Islet of Langerhans (tissue), 1 donor: ENCODE data around the gene ERG.

Experiments
- FAIRE-seq: peaks from one replicate; lab custom pipeline; 2011; peaks lifted over from hg19 to GRCh38; lab: Jason Lieb, UNC

Gene ERG, protein sequence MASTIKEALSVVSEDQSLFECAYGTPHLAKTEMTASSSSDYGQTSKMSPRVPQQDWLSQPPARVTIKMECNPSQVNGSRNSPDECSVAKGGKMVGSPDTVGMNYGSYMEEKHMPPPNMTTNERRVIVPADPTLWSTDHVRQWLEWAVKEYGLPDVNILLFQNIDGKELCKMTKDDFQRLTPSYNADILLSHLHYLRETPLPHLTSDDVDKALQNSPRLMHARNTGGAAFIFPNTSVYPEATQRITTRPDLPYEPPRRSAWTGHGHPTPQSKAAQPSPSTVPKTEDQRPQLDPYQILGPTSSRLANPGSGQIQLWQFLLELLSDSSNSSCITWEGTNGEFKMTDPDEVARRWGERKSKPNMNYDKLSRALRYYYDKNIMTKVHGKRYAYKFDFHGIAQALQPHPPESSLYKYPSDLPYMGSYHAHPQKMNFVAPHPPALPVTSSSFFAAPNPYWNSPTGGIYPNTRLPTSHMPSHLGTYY

DNA sequence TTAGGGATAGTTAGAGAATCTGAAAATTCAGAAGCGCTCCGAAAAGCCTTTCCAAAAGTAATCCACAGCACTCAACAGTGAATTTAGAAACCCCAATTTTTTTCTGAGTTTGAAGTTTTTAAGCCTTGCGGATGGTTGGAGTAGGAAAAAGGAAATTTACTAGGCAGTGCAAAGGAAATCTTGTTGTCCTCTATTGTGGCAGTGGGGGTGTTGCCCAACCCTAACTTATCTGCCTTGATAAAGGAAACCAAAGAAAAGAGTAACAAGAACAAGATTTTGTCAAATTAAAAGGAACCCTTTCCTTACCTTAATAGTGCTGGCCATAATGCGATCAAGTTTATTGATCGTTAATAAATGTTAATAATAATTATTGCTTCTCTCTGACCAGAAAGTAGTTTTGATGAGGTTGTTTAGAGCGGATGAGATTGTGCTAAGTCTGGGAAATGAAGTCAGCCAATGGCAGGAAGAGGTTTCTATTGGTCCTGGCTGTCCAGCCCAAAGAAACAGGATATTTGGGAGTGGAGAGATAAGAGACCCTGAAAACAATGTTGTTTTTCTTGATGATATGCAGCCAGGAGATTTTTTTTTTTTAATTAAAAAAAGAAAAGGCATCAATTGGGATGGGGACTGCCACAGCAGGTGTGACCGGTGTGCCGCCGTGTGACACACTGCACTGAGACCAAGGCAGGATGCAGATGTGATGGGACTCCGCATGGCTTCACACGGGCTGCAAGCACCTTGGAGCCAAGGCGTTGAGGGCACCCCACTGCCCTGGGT lies at the start of gene ERG:
Gene ERG (minus strand): TSS at position 421 of the 777 bp plus-strand sequence. CDS start 97 bp downstream, at position 324.
- no peak for FAIRE-seq

DNA sequence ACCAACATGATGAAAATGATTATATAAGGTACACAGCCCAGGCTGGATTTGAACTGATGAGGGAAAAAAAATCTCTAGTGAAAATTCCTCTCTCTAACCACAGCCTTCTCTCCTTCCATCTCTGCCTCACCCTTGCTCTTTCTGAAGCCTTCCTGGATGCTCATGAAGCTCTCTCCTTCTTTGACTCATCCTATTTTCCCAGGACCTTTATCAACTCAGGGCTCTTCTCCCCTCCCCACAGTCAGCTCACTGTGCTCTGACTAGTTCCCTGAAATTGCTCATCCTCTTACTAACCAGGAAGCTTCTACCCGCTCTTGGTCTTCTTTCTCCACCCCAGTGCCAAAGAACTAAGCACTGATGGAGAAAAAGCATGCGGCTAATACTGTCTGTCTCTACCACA lies 46.4 kb upstream of the ERG start:
- FAIRE-seq = no peak

DNA sequence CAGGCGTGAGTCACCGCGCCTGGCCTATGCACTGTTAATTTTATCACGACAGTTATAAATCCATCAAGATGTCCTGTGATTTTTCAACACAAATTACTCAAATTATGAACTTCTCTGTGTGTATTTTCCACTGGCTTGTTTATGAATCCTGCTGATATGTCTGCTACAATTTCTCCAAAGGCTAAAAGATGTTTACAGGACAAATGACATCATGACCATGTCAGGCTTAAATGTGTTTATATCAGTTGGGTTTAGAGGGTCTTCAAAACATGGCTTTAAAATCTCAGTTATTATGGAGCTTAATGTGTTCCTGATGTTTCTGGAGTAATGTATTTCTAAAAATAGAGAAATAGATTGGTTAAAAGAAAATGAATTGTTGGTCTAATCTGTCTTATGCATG lies 44.0 kb upstream of the ERG start:
- FAIRE-seq = no peak

DNA sequence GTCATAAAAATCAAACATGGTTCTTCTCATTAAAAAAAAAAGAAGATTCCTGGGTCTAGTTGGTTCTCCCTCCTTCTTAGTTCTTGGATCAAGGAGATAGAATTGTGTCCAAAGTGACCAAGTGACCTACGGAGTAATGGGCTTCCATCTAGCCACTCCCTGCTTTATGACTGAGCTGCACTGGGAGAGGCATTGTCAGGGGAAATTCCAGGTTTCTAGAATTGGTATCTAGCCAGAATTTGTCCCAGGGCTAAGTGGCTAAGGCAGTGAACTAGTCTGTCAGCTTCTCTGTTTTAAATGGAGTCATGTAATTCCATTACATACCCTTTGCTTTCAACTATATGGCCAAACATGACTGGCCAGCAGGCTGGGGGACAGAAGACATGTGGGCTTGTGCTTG lies 40.1 kb upstream of the ERG start:
- no peak for FAIRE-seq

DNA sequence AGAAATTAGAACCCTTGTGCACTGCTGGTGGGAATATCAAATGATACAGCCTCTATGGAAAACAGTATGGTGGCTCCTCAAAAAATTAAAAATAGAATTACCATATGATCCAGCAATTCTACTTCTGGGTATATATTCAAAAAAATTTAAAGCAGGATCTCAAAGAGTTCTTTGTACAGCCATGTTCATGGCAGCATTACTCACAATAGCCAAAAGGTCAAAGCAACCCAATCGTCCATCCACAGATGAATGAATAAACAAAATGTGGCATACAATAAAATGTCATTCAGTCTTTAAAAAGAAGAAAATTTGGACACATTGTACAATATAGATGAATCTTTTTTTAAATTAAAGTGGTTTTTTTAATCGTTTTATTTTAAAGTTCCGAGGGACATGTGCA lies 36.3 kb upstream of the ERG start:
- no peak for FAIRE-seq

DNA sequence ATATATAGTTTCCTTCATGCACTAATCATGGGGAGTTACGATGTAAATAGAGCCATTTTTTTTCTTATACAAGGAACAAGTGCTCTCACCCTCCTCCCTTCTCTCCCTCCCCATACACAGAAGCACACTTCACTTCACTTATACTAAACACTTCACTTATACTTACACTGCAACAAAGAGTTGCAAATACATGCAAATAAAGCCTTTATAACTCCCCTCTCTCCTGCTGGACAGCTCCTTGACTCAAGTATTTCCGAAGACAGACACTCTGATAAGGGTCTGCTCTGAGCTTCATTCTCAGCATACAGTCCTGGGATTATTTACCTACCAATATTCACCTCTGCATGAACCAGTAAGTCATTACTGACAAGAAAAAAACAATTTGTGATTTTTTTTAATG lies 35.6 kb upstream of the ERG start:
- FAIRE-seq = no peak

DNA sequence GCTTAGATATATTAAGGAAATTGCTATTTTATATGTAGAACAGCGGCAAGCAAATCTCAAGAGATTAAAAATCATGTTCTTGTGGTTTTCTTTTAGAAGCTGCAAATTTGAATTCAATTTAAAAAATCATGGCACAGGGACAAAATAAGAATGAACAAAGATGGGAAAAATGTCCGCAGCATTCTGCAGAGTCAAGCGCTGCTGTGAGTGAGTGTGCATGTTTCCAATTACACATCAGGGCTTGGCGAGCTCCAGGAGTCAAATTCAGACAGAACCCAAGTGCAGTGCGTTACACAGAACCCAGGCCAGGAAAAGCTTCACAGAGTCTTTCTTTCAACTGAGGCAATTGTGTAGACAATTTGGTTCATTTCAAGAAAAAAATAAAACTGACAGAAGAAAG lies 33.3 kb upstream of the ERG start:
- FAIRE-seq = no peak

DNA sequence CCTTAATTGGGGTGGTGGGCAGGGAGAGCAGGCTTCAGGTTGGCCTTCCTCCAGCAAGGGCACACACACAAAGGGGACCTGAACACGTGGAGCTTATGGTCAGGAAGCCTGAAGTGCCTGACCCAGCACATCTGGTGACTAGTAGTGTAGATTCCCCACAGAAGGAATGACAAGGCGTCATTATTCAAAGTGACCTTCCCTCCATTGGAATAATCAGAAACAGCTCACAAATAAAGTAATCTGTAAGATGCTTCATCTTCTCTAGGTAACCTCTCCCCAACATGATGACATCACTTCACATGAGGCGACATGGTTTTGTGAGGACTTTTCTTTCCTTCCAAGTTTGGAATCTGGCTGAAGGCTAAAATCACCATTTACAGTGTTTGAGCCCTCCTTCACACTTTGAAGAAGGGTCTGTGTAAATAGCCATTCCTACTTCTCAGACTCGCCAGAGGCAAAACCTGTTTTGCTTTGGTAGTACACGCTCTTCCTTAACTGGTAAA lies 32.8 kb upstream of the ERG start:
- no peak for FAIRE-seq

DNA sequence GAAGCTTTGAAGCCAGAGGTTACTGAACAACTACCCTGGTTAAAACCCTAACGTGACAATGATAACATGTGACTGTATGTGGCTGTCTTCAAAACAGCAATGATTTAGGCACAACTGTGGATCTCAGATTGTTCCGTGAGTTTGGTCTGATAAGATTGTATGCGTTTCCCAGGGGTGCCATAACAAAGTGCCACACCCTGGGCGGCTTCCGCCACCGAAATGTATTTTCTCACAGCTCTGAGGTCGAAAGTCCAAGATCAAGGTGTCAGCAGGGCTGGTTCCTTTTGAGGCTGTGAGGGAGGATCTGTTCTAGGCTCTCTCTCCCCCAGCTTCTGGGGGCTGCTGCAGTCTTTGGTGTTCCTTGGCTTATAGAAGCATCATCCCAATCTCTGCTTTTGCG lies 29.5 kb upstream of the ERG start:
- FAIRE-seq = no peak

DNA sequence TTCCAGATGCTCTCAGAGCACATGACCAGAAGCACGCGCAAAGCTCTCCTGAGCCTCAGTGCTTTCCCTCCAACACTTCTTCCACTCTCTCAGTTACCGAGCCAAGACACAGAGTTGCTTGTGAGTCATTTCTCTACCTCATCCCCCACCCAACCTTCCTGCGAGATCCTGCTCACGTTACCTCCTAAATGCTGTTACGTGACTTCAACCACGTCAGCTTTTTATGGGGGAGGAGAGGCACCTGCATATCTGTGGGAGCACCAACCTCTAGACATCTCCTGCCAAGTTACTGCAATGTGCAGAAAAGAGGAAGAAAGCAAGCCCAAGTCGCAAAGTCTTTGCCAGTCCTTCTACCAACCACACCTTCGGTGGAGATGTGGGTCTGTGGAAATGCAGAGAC lies 27.2 kb upstream of the ERG start:
- no peak for FAIRE-seq

DNA sequence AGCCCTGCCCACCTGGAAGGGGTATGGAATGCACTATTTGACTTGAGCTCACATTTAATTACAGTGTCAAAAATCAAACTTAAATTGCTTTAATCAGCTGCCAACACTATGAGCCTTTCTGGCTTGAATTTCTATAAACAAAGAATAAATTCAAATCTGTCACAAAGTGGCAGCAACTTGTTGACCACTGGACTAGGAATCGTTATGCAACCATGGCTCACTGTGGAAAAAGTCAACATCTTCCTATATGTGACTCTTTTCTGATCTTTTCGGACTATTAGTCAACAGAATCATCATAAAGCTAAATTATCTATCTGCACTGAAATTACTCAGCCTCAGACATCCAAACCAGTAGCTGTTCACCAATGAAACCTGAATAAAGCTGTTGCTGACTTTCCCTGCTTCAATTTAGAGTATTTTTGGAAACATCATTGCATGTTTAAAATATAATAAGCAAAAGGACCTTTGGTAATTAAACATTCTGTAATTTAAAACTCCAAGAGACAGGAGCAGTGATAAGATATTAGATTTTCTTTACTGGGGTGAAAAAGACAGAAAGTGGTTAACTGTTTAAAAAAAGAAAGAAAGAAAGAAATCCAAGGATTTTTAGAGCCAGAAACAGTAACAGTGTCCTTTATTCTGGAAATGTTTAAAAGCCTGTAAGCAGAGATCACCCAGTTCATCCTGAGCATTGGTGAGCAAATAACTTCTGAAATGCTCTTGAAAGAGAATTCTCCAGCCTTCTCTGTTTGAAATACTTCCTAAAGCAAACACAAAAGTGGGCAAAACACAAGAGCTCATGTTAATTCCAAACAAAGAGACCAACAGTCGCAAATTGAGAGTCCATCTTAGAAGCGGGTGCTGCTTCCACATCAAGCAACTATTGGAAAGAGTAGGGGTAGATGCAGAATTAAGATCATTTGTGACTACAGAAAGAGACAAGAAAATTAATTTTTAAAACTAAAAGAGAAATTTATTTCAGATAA lies 26.2 kb upstream of the ERG start:
- FAIRE-seq = no peak

DNA sequence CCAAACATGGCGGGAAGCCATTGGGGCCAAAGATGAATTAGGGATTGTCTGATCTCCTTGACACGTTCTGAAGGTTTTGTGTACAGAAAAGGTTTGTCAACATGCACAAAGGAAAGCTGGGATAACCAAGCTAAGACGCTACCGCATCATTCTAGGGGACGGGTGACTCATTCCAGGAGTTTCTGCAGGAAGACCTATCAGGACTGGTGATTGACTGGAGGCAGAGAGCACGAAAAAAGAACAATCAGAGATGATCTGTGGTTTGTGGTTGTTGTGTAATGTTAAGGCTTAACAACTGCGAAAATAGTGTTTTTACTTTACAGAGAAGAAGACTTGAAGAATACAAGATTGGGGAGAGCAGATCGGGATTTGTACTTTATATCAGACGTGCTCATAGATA lies 22.2 kb upstream of the ERG start:
- FAIRE-seq = no peak

DNA sequence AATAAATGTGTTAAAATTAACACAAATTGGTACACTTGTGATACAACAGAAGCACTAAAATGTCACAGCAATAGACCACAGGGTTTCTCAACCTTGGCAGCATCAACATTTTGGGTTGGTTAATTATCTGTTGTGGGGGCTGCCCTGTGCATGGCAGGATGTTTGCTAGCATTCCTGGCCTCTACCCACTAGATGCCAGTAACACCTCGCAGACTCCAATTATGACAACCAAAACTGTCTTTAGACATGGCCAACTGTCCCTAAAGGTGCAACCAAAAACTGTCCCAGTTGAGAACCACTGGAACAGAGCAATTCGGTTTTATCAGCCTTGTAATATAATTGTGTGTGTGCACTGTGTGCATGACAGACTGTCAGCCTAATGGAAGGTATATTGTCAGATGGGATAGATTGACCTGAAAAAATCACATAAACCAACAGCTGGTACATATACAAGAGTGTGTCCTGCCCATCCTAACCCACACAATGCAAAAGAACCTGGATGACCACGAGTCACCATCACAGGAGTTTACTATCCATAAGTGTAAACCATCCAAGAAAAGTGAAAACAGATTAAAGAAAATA lies 13.5 kb upstream of the ERG start:
- FAIRE-seq = no peak

DNA sequence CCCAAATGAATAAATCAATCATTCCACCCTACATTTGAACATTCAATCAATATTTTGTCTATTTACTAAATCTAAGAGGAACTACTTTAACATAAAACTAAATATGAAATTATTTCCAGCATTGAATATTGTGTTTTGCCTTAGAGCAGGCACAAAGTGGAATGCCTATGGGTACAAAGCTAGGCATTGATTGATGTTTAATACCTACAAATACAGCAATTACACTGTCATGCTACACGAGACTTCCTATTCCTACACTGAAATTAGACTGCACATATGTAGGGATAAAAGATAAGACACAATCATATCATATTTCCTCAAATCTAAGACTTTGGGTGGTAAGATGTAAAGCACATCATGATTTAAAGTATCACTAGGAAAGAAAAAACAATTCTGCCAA lies 12.9 kb upstream of the ERG start:
- FAIRE-seq = no peak

DNA sequence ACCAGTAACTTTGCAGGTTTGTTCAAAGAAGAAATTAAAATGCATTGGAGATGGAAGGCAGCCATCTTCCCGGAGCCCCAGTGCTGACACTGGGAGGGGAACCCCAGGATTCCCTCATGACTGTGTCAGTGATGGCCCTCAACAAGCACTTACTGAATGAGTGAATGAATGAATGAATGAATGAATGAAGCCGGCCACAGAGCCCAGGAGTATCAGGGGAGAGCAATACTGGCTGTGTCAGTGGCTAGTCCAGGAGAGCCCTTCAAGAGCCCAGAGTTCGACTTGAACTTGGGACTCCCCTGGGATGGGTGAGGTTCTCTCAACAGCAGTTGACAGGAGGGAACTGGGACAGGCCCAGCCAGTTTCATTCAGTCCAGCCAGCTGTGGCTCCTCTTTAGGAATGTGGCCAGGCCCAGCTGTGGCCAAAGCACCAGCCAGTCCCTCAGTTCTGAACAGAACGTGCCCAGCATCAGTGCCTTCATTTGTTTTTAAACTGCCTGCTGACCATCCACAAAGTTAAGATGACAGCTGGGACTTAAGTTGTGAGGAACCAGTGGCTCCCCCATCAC lies 9.2 kb upstream of the ERG start:
- no peak for FAIRE-seq

DNA sequence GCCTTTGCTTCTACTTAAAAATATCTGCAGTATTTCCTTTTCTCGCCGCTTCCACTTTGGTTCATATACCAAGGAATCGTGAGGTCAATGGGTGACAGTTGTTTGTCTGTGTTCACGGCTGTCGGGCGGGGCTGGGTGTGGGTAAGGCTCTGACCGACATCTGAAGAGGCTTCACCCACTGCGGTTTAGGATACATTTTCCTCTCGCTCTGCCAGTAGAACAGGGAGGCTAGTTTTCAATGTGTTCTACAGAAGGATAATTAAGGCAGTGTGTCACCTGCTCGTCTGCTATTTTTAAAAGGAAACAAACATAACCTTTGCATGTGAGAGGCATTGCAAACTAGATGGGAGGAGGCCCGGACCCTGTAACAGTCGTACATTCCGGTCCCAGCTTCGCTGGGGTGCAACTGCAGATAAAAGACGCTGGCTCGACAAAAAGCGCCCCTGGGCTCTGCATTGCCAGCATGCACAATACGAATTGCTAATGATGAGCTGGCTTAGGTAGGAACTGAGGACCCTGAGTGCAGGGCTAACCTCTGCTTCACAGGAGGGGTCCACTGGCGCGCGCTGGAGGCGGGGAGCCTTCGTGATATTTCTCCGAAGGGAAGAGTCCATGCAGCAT lies 8.5 kb upstream of the ERG start:
- no peak for FAIRE-seq

DNA sequence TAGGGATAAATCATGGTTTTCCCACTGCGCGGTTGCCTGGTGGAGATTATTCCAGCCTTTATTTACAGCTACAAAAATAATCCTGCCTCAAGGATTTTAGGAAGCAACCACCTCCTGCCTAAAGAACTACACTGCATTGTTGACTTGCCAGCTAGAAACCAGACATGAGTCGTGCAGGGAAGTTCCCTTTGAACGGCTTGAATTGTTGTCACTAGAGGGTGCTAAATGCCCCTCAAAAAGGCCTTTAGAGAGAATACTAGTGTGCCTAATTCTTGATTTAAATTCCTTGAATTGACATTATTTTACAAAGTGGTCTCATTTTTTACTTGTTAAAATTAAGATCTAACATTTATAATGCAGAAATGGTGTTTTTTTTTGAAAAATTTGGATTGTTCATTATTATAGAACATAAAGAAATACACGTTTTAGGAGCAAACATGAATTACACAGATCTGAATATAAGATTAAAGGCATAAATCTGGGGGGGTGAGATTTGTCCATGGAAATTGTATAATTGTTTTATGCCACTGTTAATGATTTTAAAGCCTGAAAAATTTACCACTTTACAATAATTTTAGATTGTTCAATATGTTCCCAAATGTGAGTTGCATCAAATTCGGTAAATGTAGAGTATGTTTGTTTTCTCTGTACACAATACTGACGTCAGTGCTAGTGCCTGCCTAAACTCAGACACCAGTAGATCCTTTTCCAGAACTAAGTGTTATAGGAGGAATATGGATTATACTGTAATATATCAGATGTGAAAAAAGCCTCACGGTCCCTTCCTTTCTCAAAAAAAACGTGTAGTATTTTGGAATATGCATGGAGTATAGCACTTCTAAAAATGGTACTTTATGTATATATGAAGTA lies 7.6 kb upstream of the ERG start:
- FAIRE-seq = peak; percentile 47

DNA sequence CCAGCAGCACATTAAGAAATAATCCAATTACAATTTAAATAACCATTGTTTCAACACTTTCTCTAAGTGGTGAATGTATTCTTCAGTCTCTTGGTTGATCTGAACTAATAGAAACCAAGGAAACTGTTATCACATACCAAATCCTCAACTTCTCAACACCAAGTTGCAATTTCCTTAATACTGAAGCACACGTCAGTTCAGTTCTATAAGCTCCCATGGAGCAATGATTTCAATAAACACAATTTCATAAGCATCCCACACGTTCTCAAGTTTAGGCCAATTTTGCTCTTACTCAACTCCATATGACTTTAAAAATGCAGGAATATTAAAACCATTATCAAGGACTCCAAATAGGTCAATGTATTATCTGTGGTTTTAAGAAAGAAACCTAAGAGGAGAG lies 5.8 kb upstream of the ERG start:
- no peak for FAIRE-seq

DNA sequence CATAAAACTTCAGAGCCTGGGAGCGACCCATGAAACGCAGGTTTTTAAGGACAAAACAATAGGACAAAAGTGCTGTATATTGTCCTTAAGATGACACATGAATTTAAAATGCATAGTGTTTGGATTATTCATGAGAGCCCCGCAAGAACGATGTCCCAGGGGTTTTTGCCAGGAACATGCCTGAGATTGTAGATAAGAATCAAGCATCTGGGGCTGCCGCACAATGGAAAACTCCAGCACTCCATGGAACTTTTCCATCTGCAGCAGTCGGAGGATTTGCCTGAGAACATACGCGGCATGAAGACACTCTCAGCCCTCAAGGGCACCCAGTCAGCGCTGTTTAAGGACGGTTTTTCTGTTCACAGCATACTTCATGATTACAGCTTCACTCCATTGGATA lies 5.3 kb upstream of the ERG start:
- no peak for FAIRE-seq

DNA sequence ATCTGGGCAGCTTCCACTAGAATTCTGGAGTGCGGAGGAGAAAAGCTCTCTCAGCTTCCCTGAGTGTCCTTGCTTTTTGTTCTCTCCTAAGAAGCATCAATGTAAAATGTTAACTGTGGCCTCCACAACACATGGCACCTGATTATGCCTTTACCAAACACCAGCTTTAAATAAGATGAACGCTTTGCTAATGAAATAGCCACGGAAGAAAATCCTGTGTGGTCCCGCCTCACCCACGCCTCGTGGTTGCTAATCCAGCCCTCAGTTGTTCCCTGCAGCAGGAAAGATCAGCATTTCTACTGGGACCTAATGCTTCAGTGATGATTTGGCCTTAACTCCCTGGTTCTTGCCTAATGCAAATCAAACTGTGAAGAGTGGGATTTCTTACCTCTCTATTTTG lies 1.8 kb upstream of the ERG start:
- FAIRE-seq = no peak
